GM19438 (cell line): ENCODE results near the gene SLC26A11.
"Not testable (repeated sequence)": the region's sequence is repeated elsewhere in the genome, so short reads cannot be mapped to it uniquely, and the experiment has no call there.

Experiments used
- ATAC-seq: cut with Tn5 transposase; IDR thresholded peaks from one replicate; pipeline ENCODE4 v1.9.1; 2021; ENCODE audit warnings: low read depth; ENCODE audit not compliant: unreplicated experiment

The SLC26A11 gene

GRCh38 chr17:80297996-80298560 is 77.9 kb downstream of the SLC26A11 start:
- no peak for ATAC-seq

- not testable (repeated sequence) for ATAC-seq
These were observed 79.3 kb downstream of the SLC26A11 start for GRCh38 chr17:80299350-80300100.

GRCh38 chr17:80300756-80301155 is 80.5 kb downstream of the SLC26A11 start:
- ATAC-seq = not testable (repeated sequence)
